A673 (cell line): ENCODE results near the gene DACH2.

Experiments used
- CTCF ChIP-seq: fragments of 300-800, 200-600 bp; sonication (generic); conservative IDR thresholded peaks from 2 replicates; pipeline ENCODE4 v1.5.1; 2017; ENCODE audit warnings: low read depth, mild to moderate bottlenecking, antibody characterized with exemption, low read length, moderate library complexity, mixed read lengths
- EZH2 ChIP-seq: fragments of 200-600 bp; sonication (generic); IDR thresholded peaks from 2 replicates; pipeline ENCODE4 v1.6.1; 2017; ENCODE audit warnings: borderline replicate concordance, low read depth, mild to moderate bottlenecking, mixed read lengths, antibody characterized with exemption, low read length; ENCODE audit not compliant: poor library complexity, severe bottlenecking

- TF ChIP-seq CTCF (no peak), EZH2 (no peak)
Measured at GRCh38 chrX:86348669-86349068, 200.4 kb downstream of the DACH2 start.
